Endothelial cell (in vitro differentiated cells): Measurements from ENCODE around the gene ZYX. TPM values are rescaled to one million over a fixed set of nuclear protein-coding genes. Genes with fewer than 3 reads are reported as not detected.

ENCODE experiments used
- DNase-seq: peaks from one replicate; pipeline ENCODE4 v3.0.0; 2021; ENCODE audit warnings: low spot score
- H3K27ac Mint-ChIP-seq: one replicate; pipeline ENCODE4 v1.8.0; 2021; ENCODE audit warnings: mixed read lengths, inconsistent platforms; ENCODE audit not compliant: unreplicated experiment
- H3K27me3 Mint-ChIP-seq: one replicate; pipeline ENCODE4 v1.8.0; 2021; ENCODE audit warnings: mild to moderate bottlenecking, moderate library complexity, mixed read lengths, inconsistent platforms; ENCODE audit not compliant: unreplicated experiment
- H3K36me3 Mint-ChIP-seq: one replicate; pipeline ENCODE4 v1.8.0; 2021; ENCODE audit warnings: mild to moderate bottlenecking, low read depth, mixed read lengths, inconsistent platforms; ENCODE audit not compliant: unreplicated experiment
- H3K4me1 Mint-ChIP-seq: one replicate; pipeline ENCODE4 v1.8.0; 2021; ENCODE audit warnings: mild to moderate bottlenecking, mixed read lengths, inconsistent platforms; ENCODE audit not compliant: unreplicated experiment
- H3K4me3 Mint-ChIP-seq: one replicate; pipeline ENCODE4 v1.8.0; 2021; ENCODE audit warnings: mild to moderate bottlenecking, mixed read lengths, inconsistent platforms; ENCODE audit not compliant: unreplicated experiment
- H3K9me3 Mint-ChIP-seq: one replicate; pipeline ENCODE4 v1.8.0; 2021; ENCODE audit warnings: mixed read lengths, inconsistent platforms; ENCODE audit not compliant: unreplicated experiment
- CTCF ChIP-seq: fragments of 200-600 bp; sonication (generic); IDR thresholded peaks from one replicate; pipeline ENCODE4 v1.5.0; 2021; ENCODE audit warnings: antibody characterized with exemption; ENCODE audit not compliant: unreplicated experiment
- total RNA-seq: library from RNA; stranded (reverse); fragmentation: NEBNext Ultra II Directional; extraction: Animal tissue kit (Norgen Biotek cat#: 25700); gene quantifications from one replicate; pipeline ENCODE4 v1.2.1, GENCODE V29; 2021; ENCODE audit not compliant: unreplicated experiment

The ZYX gene
- total RNA-seq, 1 donor from 2014 or later, result 237 TPM

GRCh38 chr7:143345428-143345900 is 35.7 kb upstream of the ZYX start:
- Mint-ChIP-seq H3K4me3 (peak overlapping the region; percentile 78), H3K9me3 (no peaks in the 10 kb centered on the region), H3K4me1 (peaks cover 3% of the 10 kb centered on the region), H3K27ac (no peak overlapping the region), H3K27me3 (no peaks in the 10 kb centered on the region), H3K36me3 (no peaks in the 10 kb centered on the region)
- TF ChIP-seq CTCF, result no peak
- DNase-seq, result peak; percentile 74

GRCh38 chr7:143346018-143346417 is 35.1 kb upstream of the ZYX start:
- no peak for TF ChIP-seq CTCF
- Mint-ChIP-seq H3K36me3 (no peaks in the 10 kb centered on the region), H3K4me1 (peaks cover 3% of the 10 kb centered on the region), H3K27me3 (no peaks in the 10 kb centered on the region), H3K9me3 (no peaks in the 10 kb centered on the region), H3K4me3 (no peak overlapping the region), H3K27ac (no peak overlapping the region)
- DNase-seq, result no peak

- TF ChIP-seq CTCF, result no peak
- Mint-ChIP-seq H3K27ac (no peak overlapping the region), H3K27me3 (peaks cover 3% of the 10 kb centered on the region), H3K36me3 (no peaks in the 10 kb centered on the region), H3K4me1 (peaks cover 3% of the 10 kb centered on the region), H3K4me3 (no peak overlapping the region), H3K9me3 (no peaks in the 10 kb centered on the region)
- no peak for DNase-seq
Observed at GRCh38 chr7:143347950-143348349, 33.2 kb upstream of the ZYX start.

- Mint-ChIP-seq H3K9me3 (no peaks in the 10 kb centered on the region), H3K4me1 (no peaks in the 10 kb centered on the region), H3K36me3 (no peaks in the 10 kb centered on the region), H3K4me3 (no peak overlapping the region), H3K27ac (no peak overlapping the region), H3K27me3 (peaks cover 11% of the 10 kb centered on the region)
- TF ChIP-seq CTCF, result no peak
- no peak for DNase-seq
Observed at GRCh38 chr7:143351060-143351459, 30.1 kb upstream of the ZYX start.

- TF ChIP-seq CTCF, result no peak
- Mint-ChIP-seq H3K27ac (no peak overlapping the region), H3K9me3 (no peaks in the 10 kb centered on the region), H3K36me3 (no peaks in the 10 kb centered on the region), H3K27me3 (peaks cover 11% of the 10 kb centered on the region), H3K4me3 (no peak overlapping the region), H3K4me1 (no peaks in the 10 kb centered on the region)
- no peak for DNase-seq
Observed at GRCh38 chr7:143351574-143351973, 29.6 kb upstream of the ZYX start.
